ENCODE measurements around the gene U2AF1L4. TPM values are rescaled to one million over a fixed set of nuclear protein-coding genes. Genes with fewer than 3 reads are reported as not detected.

The U2AF1L4 gene
- total and polyA plus RNA-seq, 3 experiments from 2014 or later = 29.0 to 37.5 (median 32.2) TPM

- Mint-ChIP-seq H3K4me1 (peaks cover 47 to 65% (median 64%) of the 10 kb centered on the region in 3 donors), H3K27ac (peak overlapping the region; percentile 80 to 98 (median 90))
Measured at GRCh38 chr19:35712567-35713505, 32.4 kb downstream of the U2AF1L4 start.

GRCh38 chr19:35710784-35711723, 34.2 kb downstream of the U2AF1L4 start:
- H3K4me1 ChIP-seq (ENCODE audit: insufficient read depth, low read length) = peaks cover 52% of the 10 kb centered on the region

More at GRCh38 chr19:35712567-35713505, 32.4 kb downstream of the U2AF1L4 start:
- Histone ChIP-seq H3K27me3 (ENCODE audit: insufficient read depth, low read length, poor library complexity, severe bottlenecking) (no peaks in the 10 kb centered on the region), H3K27ac (ENCODE audit: low read depth, low read length) (peak overlapping the region; percentile 45), H3K9me3 (ENCODE audit: low read length) (no peaks in the 10 kb centered on the region), H3K4me3 (ENCODE audit: low read length) (peak overlapping the region; percentile 4), H3K4me1 (ENCODE audit: insufficient read depth, low read length) (peaks cover 58% of the 10 kb centered on the region), H3K36me3 (ENCODE audit: insufficient read depth, low read length) (no peaks in the 10 kb centered on the region)
- H3K36me3 Mint-ChIP-seq = peaks cover 0 to 6% (median 0%) of the 10 kb centered on the region in 3 donors
- H3K27me3 Mint-ChIP-seq = peaks cover 0 to 8% of the 10 kb centered on the region in 2 donors
- DNase-seq = peak in 4 of 5 donors; percentile 30 to 62 (median 44)
- peak overlapping the region; percentile 55 to 84 (median 67) for H3K4me3 Mint-ChIP-seq
- no peaks in the 10 kb centered on the region for H3K9me3 Mint-ChIP-seq
- ChIA-PET CTCF (interaction anchor here (0.8 to 4.0 kb wide), 5 partner anchors 10 to 203 kb away, joined by 3 to 20 read pairs (median 4); no protein-coding TSS in a partner anchor), POLR2A (interaction anchor here (2.8 kb wide), 1 partner anchor 11 kb away, joined by 16 read pairs; no protein-coding TSS in a partner anchor)

GRCh38 chr19:35708391-35708790, 36.8 kb downstream of the U2AF1L4 start:
- H3K27me3 Mint-ChIP-seq = peaks cover 0 to 4% of the 10 kb centered on the region in 2 donors
- H3K9me3 Mint-ChIP-seq = no peaks in the 10 kb centered on the region
- peaks cover 26% of the 10 kb centered on the region for H3K4me1 ChIP-seq (ENCODE audit: insufficient read depth, low read length)
- POLR2A ChIA-PET = no interaction called here
- H3K27me3 ChIP-seq (ENCODE audit: insufficient read depth, low read length, poor library complexity, severe bottlenecking) = no peaks in the 10 kb centered on the region
- DNase-seq = no peak
- no peaks in the 10 kb centered on the region for H3K36me3 ChIP-seq (ENCODE audit: insufficient read depth, low read length)
- no peak overlapping the region for H3K4me3 Mint-ChIP-seq
- CTCF ChIA-PET = no interaction called here
- H3K4me1 Mint-ChIP-seq = peaks cover 20 to 31% (median 31%) of the 10 kb centered on the region in 3 donors
- H3K36me3 Mint-ChIP-seq = no peaks in the 10 kb centered on the region
- no peak overlapping the region for H3K4me3 ChIP-seq (ENCODE audit: low read length)
- H3K27ac Mint-ChIP-seq = peak overlapping the region in 1 of 8 donors; percentile 24
- H3K27ac ChIP-seq (ENCODE audit: low read depth, low read length) = no peak overlapping the region
- no peaks in the 10 kb centered on the region for H3K9me3 ChIP-seq (ENCODE audit: low read length)

More at GRCh38 chr19:35710784-35711723, 34.2 kb downstream of the U2AF1L4 start:
- peak overlapping the region in 7 of 8 donors; percentile 10 to 92 (median 77) for H3K27ac Mint-ChIP-seq
- ChIA-PET POLR2A (interaction anchor here (2.8 kb wide), 1 partner anchor 9 kb away, joined by 16 read pairs; no protein-coding TSS in a partner anchor), CTCF (interaction anchor here (0.9 to 2.2 kb wide), 4 partner anchors 8 to 29 kb away, joined by 3 to 6 read pairs (median 4); no protein-coding TSS in a partner anchor)
- Histone ChIP-seq H3K9me3 (ENCODE audit: low read length) (no peaks in the 10 kb centered on the region), H3K27me3 (ENCODE audit: insufficient read depth, low read length, poor library complexity, severe bottlenecking) (no peaks in the 10 kb centered on the region), H3K4me3 (ENCODE audit: low read length) (no peak overlapping the region), H3K36me3 (ENCODE audit: insufficient read depth, low read length) (no peaks in the 10 kb centered on the region), H3K27ac (ENCODE audit: low read depth, low read length) (no peak overlapping the region)
- H3K4me3 Mint-ChIP-seq = peak overlapping the region in 6 of 7 donors; percentile 8 to 52 (median 43)
- H3K36me3 Mint-ChIP-seq = no peaks in the 10 kb centered on the region
- H3K9me3 Mint-ChIP-seq = no peaks in the 10 kb centered on the region
- H3K27me3 Mint-ChIP-seq = peaks cover 0 to 6% of the 10 kb centered on the region in 2 donors
- DNase-seq = no peak
- H3K4me1 Mint-ChIP-seq = peaks cover 40 to 58% (median 56%) of the 10 kb centered on the region in 3 donors

GRCh38 chr19:35704218-35704617, 41.0 kb downstream of the U2AF1L4 start, which contains the start of gene ZBTB32:
ZBTB32 (plus strand) TSS chr19:35704558; CDS start chr19:35714627, 10,069 bp downstream.
- Mint-ChIP-seq H3K36me3 (peaks cover 0 to 2% (median 0%) of the 10 kb centered on the region in 3 donors), H3K27me3 (peaks cover 0 to 2% of the 10 kb centered on the region in 2 donors), H3K27ac (peak within 1 kb of the TSS in 1 of 8 donors; percentile 26), H3K4me1 (peaks cover 5 to 8% (median 6%) of the 10 kb centered on the region in 3 donors), H3K4me3 (peak within 1 kb of the TSS in 2 of 7 donors; percentile 48 to 54), H3K9me3 (no peaks in the 10 kb centered on the region)
- Histone ChIP-seq H3K9me3 (ENCODE audit: low read length) (no peaks in the 10 kb centered on the region), H3K4me1 (ENCODE audit: insufficient read depth, low read length) (peaks cover 6% of the 10 kb centered on the region), H3K27me3 (ENCODE audit: insufficient read depth, low read length, poor library complexity, severe bottlenecking) (no peaks in the 10 kb centered on the region), H3K4me3 (ENCODE audit: low read length) (no peak within 1 kb of the TSS), H3K36me3 (ENCODE audit: insufficient read depth, low read length) (no peaks in the 10 kb centered on the region), H3K27ac (ENCODE audit: low read depth, low read length) (no peak within 1 kb of the TSS)
- no peak for DNase-seq
- ChIA-PET POLR2A (no interaction called here), CTCF (interaction anchor here (0.6 to 2.3 kb wide), 3 partner anchors 10 to 597 kb away, joined by 3 to 6 read pairs (median 3); no protein-coding TSS in a partner anchor)

GRCh38 chr19:35703343-35703742, 41.9 kb downstream of the U2AF1L4 start:
- ChIA-PET CTCF (interaction anchor here (0.6 to 2.5 kb wide), 7 partner anchors 9 to 596 kb away, joined by 3 to 10 read pairs (median 4); no protein-coding TSS in a partner anchor), POLR2A (no interaction called here)
- Histone ChIP-seq H3K36me3 (ENCODE audit: insufficient read depth, low read length) (no peaks in the 10 kb centered on the region), H3K4me1 (ENCODE audit: insufficient read depth, low read length) (peaks cover 6% of the 10 kb centered on the region), H3K9me3 (ENCODE audit: low read length) (no peaks in the 10 kb centered on the region), H3K27ac (ENCODE audit: low read depth, low read length) (no peak overlapping the region), H3K27me3 (ENCODE audit: insufficient read depth, low read length, poor library complexity, severe bottlenecking) (no peaks in the 10 kb centered on the region), H3K4me3 (ENCODE audit: low read length) (no peak overlapping the region)
- Mint-ChIP-seq H3K27ac (no peak overlapping the region), H3K4me3 (peak overlapping the region in 2 of 7 donors; percentile 13 to 91), H3K36me3 (peaks cover 0 to 2% (median 0%) of the 10 kb centered on the region in 3 donors), H3K9me3 (no peaks in the 10 kb centered on the region), H3K4me1 (peaks cover 5 to 8% (median 6%) of the 10 kb centered on the region in 3 donors), H3K27me3 (peaks cover 0 to 2% of the 10 kb centered on the region in 2 donors)
- no peak for DNase-seq

GRCh38 chr19:35702223-35703012, 42.8 kb downstream of the U2AF1L4 start:
- H3K9me3 Mint-ChIP-seq = no peaks in the 10 kb centered on the region
- DNase-seq = peak; percentile 87 to 95 (median 89)
- POLR2A ChIA-PET = interaction anchor here (0.9 to 2.0 kb wide), 5 partner anchors 10 to 59 kb away, joined by 3 to 16 read pairs (median 8); partner anchors contain the start of genes LIN37, PSENEN and U2AF1L4
- H3K4me3 Mint-ChIP-seq = peak overlapping the region; percentile 82 to 98 (median 92)
- no peaks in the 10 kb centered on the region for H3K27me3 ChIP-seq (ENCODE audit: insufficient read depth, low read length, poor library complexity, severe bottlenecking)
- H3K4me3 ChIP-seq (ENCODE audit: low read length) = peak overlapping the region; percentile 92
- peaks cover 6% of the 10 kb centered on the region for H3K4me1 ChIP-seq (ENCODE audit: insufficient read depth, low read length)
- H3K36me3 Mint-ChIP-seq = peaks cover 0 to 2% (median 0%) of the 10 kb centered on the region in 3 donors
- CTCF ChIA-PET = interaction anchor here (0.6 to 2.5 kb wide), 8 partner anchors 10 to 229 kb away, joined by 3 to 10 read pairs (median 3); no protein-coding TSS in a partner anchor
- H3K9me3 ChIP-seq (ENCODE audit: low read length) = no peaks in the 10 kb centered on the region
- peak overlapping the region; percentile 9 to 95 (median 90) for H3K27ac Mint-ChIP-seq
- peaks cover 5 to 8% (median 6%) of the 10 kb centered on the region in 3 donors for H3K4me1 Mint-ChIP-seq
- H3K27me3 Mint-ChIP-seq = peaks cover 0 to 2% of the 10 kb centered on the region in 2 donors
- peak overlapping the region; percentile 43 for H3K27ac ChIP-seq (ENCODE audit: low read depth, low read length)
- H3K36me3 ChIP-seq (ENCODE audit: insufficient read depth, low read length) = no peaks in the 10 kb centered on the region
